ENCODE results near the gene BMPR2.
"Not testable (repeated sequence)": the region's sequence is repeated elsewhere in the genome, so short reads cannot be mapped to it uniquely, and the experiment has no call there.

GRCh38 chr2:202374383-202374782, 1.7 kb upstream of the BMPR2 start:
- not testable (repeated sequence) for TF ChIP-seq CTCF (conservative IDR thresholded peaks at IDR 0.05 in 1 of 2, IDR thresholded peaks at IDR 0.05 in 1 of 2; ENCODE audit: low read depth in 1 of 2, low read length in 2 of 2); EZH2 (IDR thresholded peaks at IDR 0.05; ENCODE audit: low read length, missing control alignments)
